H1 (cell line): ENCODE measurements around the gene CCNK. TPM values are rescaled to one million over a fixed set of nuclear protein-coding genes. Genes with fewer than 3 reads are reported as not detected.
A peak's percentile ranks its signal among the peaks of the same experiment; 100 is the strongest.

Source experiments
- CTCF ChIA-PET: fragments of 300-600 bp; sonication (Branson Sonifier 250); formaldehyde crosslinking; loops from one replicate; lab custom pipeline; 2021; ENCODE audit not compliant: partially characterized antibody; lab: Charles Lee
- POLR2A ChIA-PET: fragments of 300-600 bp; sonication (Branson Sonifier 250); formaldehyde crosslinking; loops from one replicate; lab custom pipeline; 2021; ENCODE audit warnings: inconsistent platforms; ENCODE audit not compliant: partially characterized antibody; lab: Charles Lee
- DNase-seq, 2 experiments: peaks; one replicate each; pipeline versions ENCODE4 v3.0.0 to v3.0.0-alpha.2; 2010 to 2022; ENCODE audit warnings: low spot score in 2 of 2, low read depth in 1 of 2, mixed read lengths in 1 of 2
- FAIRE-seq: peaks from 2 replicates; lab custom pipeline; 2011; peaks lifted over from hg19 to GRCh38; lab: Jason Lieb, UNC
- H2AFZ ChIP-seq: 2 replicates; pipeline ENCODE4 v1.8.1; 2012; ENCODE audit warnings: low read length, inconsistent platforms
- H2AK5ac ChIP-seq: 2 replicates; pipeline ENCODE4 v1.6.1; 2013; ENCODE audit warnings: low read depth, low read length
- H2BK120ac ChIP-seq: replicated peaks from 2 replicates; pipeline ENCODE3; 2013; ENCODE audit warnings: low read depth, low read length, inconsistent platforms
- H2BK12ac ChIP-seq: 2 replicates; pipeline ENCODE4 v1.6.1; 2013; ENCODE audit warnings: low read depth, low read length
- H2BK15ac ChIP-seq: 2 replicates; pipeline ENCODE4 v1.6.1; 2013; ENCODE audit warnings: low read length
- H2BK20ac ChIP-seq: 2 replicates; pipeline ENCODE4 v1.6.1; 2013; ENCODE audit warnings: low read length
- H2BK5ac ChIP-seq: 2 replicates; pipeline ENCODE4 v1.6.1; 2013; ENCODE audit warnings: low read depth, low read length
- H3K14ac ChIP-seq: 2 replicates; pipeline ENCODE4 v1.6.1; 2013; ENCODE audit warnings: inconsistent platforms; ENCODE audit not compliant: insufficient read length
- H3K18ac ChIP-seq: 2 replicates; pipeline ENCODE4 v1.6.1; 2013; ENCODE audit warnings: low read length; ENCODE audit errors: extremely low read depth
- H3K23ac ChIP-seq: 2 replicates; pipeline ENCODE4 v1.6.1; 2013; ENCODE audit warnings: inconsistent platforms; ENCODE audit not compliant: insufficient read length
- H3K23me2 ChIP-seq: 2 replicates; pipeline ENCODE4 v1.6.1; 2013; ENCODE audit warnings: low read depth, low read length
- H3K27ac ChIP-seq: 2 replicates; pipeline ENCODE4 v1.6.1; 2011; ENCODE audit warnings: low read depth, low read length, inconsistent platforms
- H3K27me3 ChIP-seq, 4 experiments: replicated peaks in 1 of 4; 1 replicate in 1 of 4; 2 replicates in 3 of 4; pipeline versions ENCODE4 v1.6.1 to v1.8.1; 2011 to 2013; ENCODE audit warnings: low read length in 3 of 4, mild to moderate bottlenecking in 3 of 4, inconsistent platforms in 2 of 4, mixed read lengths in 2 of 4, moderate library complexity in 1 of 4; ENCODE audit not compliant: control insufficient read depth in 3 of 4, insufficient read depth in 3 of 4; ENCODE audit errors: extremely low read depth in 1 of 4
- H3K36me3 ChIP-seq, 4 experiments: 2 replicates each; pipeline versions ENCODE4 v1.6.1 to v1.8.1; 2011 to 2013; ENCODE audit warnings: mild to moderate bottlenecking in 4 of 4, low read length in 3 of 4, moderate library complexity in 2 of 4, control low read depth in 1 of 4, inconsistent platforms in 1 of 4; ENCODE audit not compliant: insufficient read depth in 4 of 4, control insufficient read depth in 2 of 4
- H3K4ac ChIP-seq: replicated peaks from 2 replicates; pipeline ENCODE3; 2013; ENCODE audit warnings: low read length, low read depth, mixed read lengths, inconsistent platforms; ENCODE audit not compliant: insufficient read length
- H3K4me1 ChIP-seq, 4 experiments: replicated peaks in 1 of 4; 1 replicate in 1 of 4; 2 replicates in 3 of 4; pipeline versions ENCODE4 v1.6.1 to v1.8.1; 2011 to 2013; ENCODE audit warnings: low read length in 3 of 4, inconsistent platforms in 2 of 4, mixed read lengths in 1 of 4; ENCODE audit not compliant: insufficient read depth in 4 of 4, control insufficient read depth in 3 of 4
- H3K4me2 ChIP-seq, 2 experiments: 2 replicates each; pipeline versions ENCODE4 v1.6.1 to v1.8.1; 2011 to 2013; ENCODE audit warnings: low read depth in 2 of 2, low read length in 2 of 2, control low read depth in 1 of 2, inconsistent platforms in 1 of 2, mild to moderate bottlenecking in 1 of 2; ENCODE audit not compliant: insufficient read depth in 1 of 2
- H3K4me3 ChIP-seq, 4 experiments: fragments of 200-600, 300-600 bp in 1 of 4; sonication (generic), shearing (Covaris generic), sonication (Bioruptor Twin) in 1 of 4; 2 replicates each; pipeline versions ENCODE4 v1.5.1 to v1.8.1; 2011 to 2016; ENCODE audit warnings: low read length in 4 of 4, low read depth in 3 of 4, control low read depth in 2 of 4, inconsistent platforms in 2 of 4, mild to moderate bottlenecking in 2 of 4, mixed read lengths in 1 of 4, moderate library complexity in 1 of 4; ENCODE audit not compliant: insufficient read depth in 2 of 4; ENCODE audit errors: extremely low read depth in 1 of 4
- H3K56ac ChIP-seq: replicated peaks from 2 replicates; pipeline ENCODE3; 2013; ENCODE audit warnings: low read depth, mild to moderate bottlenecking, mixed read lengths, low read length, inconsistent platforms; ENCODE audit not compliant: insufficient read length
- H3K79me1 ChIP-seq: 2 replicates; pipeline ENCODE4 v1.6.1; 2013; ENCODE audit warnings: low read depth, low read length, control low read depth
- H3K79me2 ChIP-seq, 2 experiments: 2 replicates each; pipeline versions ENCODE4 v1.6.1 to v1.8.1; 2012 to 2013; ENCODE audit warnings: low read length in 2 of 2, mild to moderate bottlenecking in 2 of 2, inconsistent platforms in 1 of 2; ENCODE audit not compliant: insufficient read depth in 2 of 2, control insufficient read depth in 1 of 2
- H3K9ac ChIP-seq, 4 experiments: replicated peaks in 1 of 4; 1 replicate in 1 of 4; 2 replicates in 3 of 4; pipeline versions ENCODE4 v1.6.1 to v1.8.1; 2011 to 2013; ENCODE audit warnings: low read depth in 3 of 4, low read length in 3 of 4, control low read depth in 2 of 4, mild to moderate bottlenecking in 2 of 4, moderate library complexity in 2 of 4, inconsistent platforms in 1 of 4; ENCODE audit errors: extremely low read depth in 1 of 4
- H3K9me3 ChIP-seq, 2 experiments: 2 replicates each; pipeline versions ENCODE4 v1.6.1 to v1.8.1; 2012 to 2013; ENCODE audit warnings: mild to moderate bottlenecking in 2 of 2, moderate library complexity in 2 of 2, control low read depth in 1 of 2, inconsistent platforms in 1 of 2, low read depth in 1 of 2, low read length in 1 of 2, mixed read lengths in 1 of 2; ENCODE audit not compliant: insufficient read depth in 2 of 2
- H4K20me1 ChIP-seq, 2 experiments: replicated peaks in 1 of 2; 2 replicates each; pipeline versions ENCODE3 to v1.8.1; 2011 to 2013; ENCODE audit warnings: inconsistent platforms in 2 of 2, low read length in 2 of 2, mild to moderate bottlenecking in 1 of 2; ENCODE audit not compliant: insufficient read depth in 2 of 2, control insufficient read depth in 1 of 2
- H4K5ac ChIP-seq: 2 replicates; pipeline ENCODE4 v1.6.1; 2013; ENCODE audit warnings: low read length, low read depth, mixed read lengths, inconsistent platforms; ENCODE audit not compliant: insufficient read length
- H4K8ac ChIP-seq: 2 replicates; pipeline ENCODE4 v1.8.0; 2013; ENCODE audit warnings: mild to moderate bottlenecking, moderate library complexity, low read length, inconsistent platforms; ENCODE audit not compliant: insufficient read depth; ENCODE audit errors: extremely low read depth
- H4K91ac ChIP-seq: replicated peaks from 2 replicates; pipeline ENCODE3; 2013; ENCODE audit warnings: low read length, mixed read lengths, inconsistent platforms; ENCODE audit not compliant: insufficient read length
- BRCA1 ChIP-seq: IDR thresholded peaks from 2 replicates; pipeline ENCODE4 v1.6.1; 2012; ENCODE audit warnings: low read depth, low read length, improper control_type of control experiment
- GTF2F1 ChIP-seq: IDR thresholded peaks from 2 replicates; pipeline ENCODE4 v1.6.1; 2012; ENCODE audit warnings: low read depth, low read length, improper control_type of control experiment, borderline replicate concordance
- JUN ChIP-seq: IDR thresholded peaks from 2 replicates; pipeline ENCODE4 v1.6.1; 2011; ENCODE audit warnings: low read depth, mild to moderate bottlenecking, improper control_type of control experiment, low read length
- NANOG ChIP-seq: IDR thresholded peaks from 2 replicates; pipeline ENCODE4 v1.6.1; 2011; ENCODE audit warnings: low read length, low read depth, mild to moderate bottlenecking, inconsistent platforms; ENCODE audit not compliant: insufficient read depth, poor library complexity, severe bottlenecking
- SIX5 ChIP-seq: IDR thresholded peaks from 2 replicates; pipeline ENCODE4 v1.6.1; 2011; ENCODE audit warnings: mild to moderate bottlenecking, low read depth, low read length
- SP1 ChIP-seq: IDR thresholded peaks from 2 replicates; pipeline ENCODE4 v1.6.1; 2011; ENCODE audit warnings: low read depth, low read length
- SUZ12 ChIP-seq: fragments of 200-600 bp; sonication (generic); IDR thresholded peaks from 2 replicates; pipeline ENCODE4 v1.6.1; 2012; ENCODE audit warnings: mild to moderate bottlenecking, inconsistent platforms, low read length, moderate library complexity, mixed read lengths
- TBP ChIP-seq: IDR thresholded peaks from 2 replicates; pipeline ENCODE4 v1.6.1; 2011; ENCODE audit warnings: low read depth, low read length, improper control_type of control experiment
- WGBS, 2 experiments: shearing (Covaris generic) in 1 of 2; methylation state at CpG; one replicate each; pipeline versions ENCODE4 v1.1.6 to v1.1.7; 2013 to 2015; ENCODE audit warnings: low lambda C conversion rate in 2 of 2, mixed read lengths in 2 of 2, inconsistent platforms in 1 of 2, low coverage in 1 of 2, missing lambda C conversion rate in 1 of 2; ENCODE audit not compliant: insufficient replicate concordance in 2 of 2, insufficient coverage in 1 of 2, insufficient read length in 1 of 2; ENCODE audit errors: extremely low coverage in 1 of 2, missing lambda C conversion rate in 1 of 2; 5-methylcytosine and 5-hydroxymethylcytosine counted together
- polyA plus RNA-seq, 7 experiments: library from polyadenylated mRNA; depleted of rRNA in 3 of 7; stranded (reverse) in 5 of 7; unstranded in 2 of 7; fragments of >200 nt in 5 of 7; fragments of 200-250 nt in 2 of 7; gene quantifications; 1 replicate in 5 of 7; 2 replicates in 1 of 7; 4 replicates in 1 of 7; pipeline versions ENCODE4 v1.2.1 to v1.2.3, GENCODE V29; 2011 to 2013; ENCODE audit warnings: missing spikeins in 2 of 7, mixed read lengths in 2 of 7
- total RNA-seq: library from RNA; stranded (reverse); fragmentation: NEBNext Ultra II Directional; extraction: Animal tissue kit (Norgen Biotek cat#: 25700); gene quantifications from 2 replicates; pipeline ENCODE4 v1.2.1, GENCODE V29; 2021

Gene CCNK
- total and polyA plus RNA-seq, 2 of the 8 experiments (the other 6 are each of a cell fraction or from before 2014, with no cell fraction given) = 10.7 to 82.7 TPM

DNA sequence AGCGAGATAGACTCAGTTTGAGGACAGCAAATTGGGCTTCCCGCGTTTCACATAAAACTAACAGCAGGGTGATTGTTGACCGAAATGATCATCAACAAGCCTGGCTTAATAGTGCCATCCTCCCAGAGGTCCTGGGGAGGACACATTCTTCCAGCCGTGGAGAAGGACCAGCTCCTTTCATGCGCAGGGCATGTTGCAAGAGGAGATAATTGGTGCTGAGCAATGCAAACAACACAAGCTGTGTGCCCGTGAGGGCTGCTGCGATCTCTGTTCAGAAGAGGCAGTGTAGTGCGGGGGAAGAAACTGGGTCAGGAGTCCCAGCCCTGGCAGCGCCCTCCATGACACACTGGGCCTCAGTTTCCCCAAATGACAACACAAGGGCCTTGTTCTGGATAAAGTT, 68.5 kb downstream of the CCNK start:
- Histone ChIP-seq H2BK12ac (peak overlapping the region; percentile 19; the same call in 1 of the 2 replicates), H3K14ac (no peak overlapping the region), H3K23ac (no peak overlapping the region), H3K4ac (no peak overlapping the region), H3K9ac (no peak overlapping the region), H3K4me3 (no peak overlapping the region), H3K36me3 (no peaks in the 10 kb centered on the region), H3K79me2 (peaks cover 0 to 54% of the 10 kb centered on the region in 2 experiments; a peak in 2 of 4 replicates), H3K79me1 (peaks cover 29% of the 10 kb centered on the region), H3K4me2 (no peak overlapping the region), H3K27ac (no peak overlapping the region), H3K27me3 (no peaks in the 10 kb centered on the region), H4K91ac (no peak overlapping the region), H2BK20ac (0 out of 2 replicates have a peak overlapping the region, but pooled peaks have one; percentile 48), H2AK5ac (0 out of 2 replicates have a peak overlapping the region, but pooled peaks have one; percentile 40)
- 79% methylated on average over 10 of the region's 10 CpGs; no CpG with 5 or more reads in 1 of the 2 experiments for WGBS, 2 experiments
- CTCF ChIA-PET = interaction anchor here (1.0 to 2.0 kb wide), 5 partner anchors 9 to 79 kb away, joined by 3 to 5 read pairs (median 4); no protein-coding TSS in a partner anchor
- TF ChIP-seq NANOG (no peak), JUN (no peak), SIX5 (no peak), SP1 (no peak), GTF2F1 (no peak), SUZ12 (no peak), TBP (no peak), BRCA1 (no peak)
- TF ChIP-seq, all 59 proteins: peak for 0
- H3K9me3 ChIP-seq = no peaks in the 10 kb centered on the region
- 0 out of 2 replicates have a peak overlapping the region, but pooled peaks have one; percentile 30 for H2BK5ac ChIP-seq
- no peak overlapping the region for H4K5ac ChIP-seq
- H3K18ac ChIP-seq = peak overlapping the region; percentile 71; the same call in 1 of the 2 replicates
- no peak for FAIRE-seq
- POLR2A ChIA-PET = no interaction called here
- no peak overlapping the region for H2AFZ ChIP-seq
- peaks cover 3 to 18% of the 10 kb centered on the region in 2 experiments for H4K20me1 ChIP-seq
- peaks cover 8 to 21% (median 13%) of the 10 kb centered on the region in 4 experiments; a peak in 6 of 7 replicates for H3K4me1 ChIP-seq
- H4K8ac ChIP-seq = no peak overlapping the region
- H3K23me2 ChIP-seq = peaks cover 2% of the 10 kb centered on the region; the same call in 1 of the 2 replicates
- H3K56ac ChIP-seq = no peak overlapping the region
- DNase-seq = no peak
- no peak overlapping the region for H2BK15ac ChIP-seq
- no peak overlapping the region for H2BK120ac ChIP-seq
